HCT116 (cell line): ENCODE measurements around the gene WDR55. TPM values are rescaled to one million over a fixed set of nuclear protein-coding genes. Genes with fewer than 3 reads are reported as not detected.

Experiments
- ATAC-seq: fragments of 200-7000 bp; cut with Tn5 transposase; 2 replicates; pipeline ENCODE4 v1.9.1; 2020; ENCODE audit warnings: mild to moderate bottlenecking, moderate library complexity
- BruUV-seq: library from RNA; stranded (reverse); fragments of 400-500 nt; replicated peaks from 2 replicates; lab custom pipeline; 2021; lab: Mats Ljungman, UMichigan
- CTCF ChIA-PET: fragments of 300-600 bp; sonication (Branson Sonifier 250); formaldehyde crosslinking; loops from one replicate; lab custom pipeline; 2021; ENCODE audit warnings: antibody characterized with exemption; lab: Charles Lee
- POLR2A ChIA-PET: fragments of 300-600, 350-600 bp; sonication (Branson Sonifier 250); formaldehyde crosslinking; loops from one replicate; lab custom pipeline; 2021; ENCODE audit warnings: antibody characterized with exemption; lab: Charles Lee
- RAD21 ChIA-PET, 2 experiments: fragments of 300-600 bp; sonication (Branson Sonifier 250); formaldehyde crosslinking; loops; one replicate each; lab custom pipeline; 2023; ENCODE audit warnings: low total read pairs in 2 of 2; ENCODE audit not compliant: uncharacterized antibody in 2 of 2, unreplicated experiment in 2 of 2, low non-redundant PET in 1 of 2; lab: Charles Lee
- DNase-seq: peaks from one replicate; pipeline ENCODE4 v3.0.0-alpha.2; 2010; ENCODE audit warnings: low read depth, low spot score
- H2AFZ ChIP-seq: fragments of 200-600 bp; shearing (Covaris generic), sonication (generic); 2 replicates; pipeline ENCODE4 v1.6.1; 2017; ENCODE audit warnings: low read depth, mixed run types, mixed read lengths, antibody characterized with exemption, low read length; ENCODE audit not compliant: poor library complexity, severe bottlenecking
- H3K27ac ChIP-seq: 2 replicates; pipeline ENCODE4 v1.5.1; 2012; ENCODE audit warnings: low read depth, low read length
- H3K27me3 ChIP-seq: fragments of 200-600 bp; sonication (generic); 2 replicates; pipeline ENCODE4 v1.6.1; 2016; ENCODE audit warnings: mixed run types, low read length, mixed read lengths; ENCODE audit not compliant: insufficient read depth
- H3K36me3 ChIP-seq, 2 experiments: fragments of 200-500 bp in 1 of 2; fragments of 200-600 bp in 1 of 2; sonication (Bioruptor generic) in 1 of 2; sonication (generic) in 1 of 2; 2 replicates each; pipeline versions ENCODE4 v1.5.1 to v1.6.1; 2014 to 2016; ENCODE audit warnings: low read length in 2 of 2, inconsistent platforms in 1 of 2, mixed read lengths in 1 of 2, mixed run types in 1 of 2; ENCODE audit not compliant: insufficient read depth in 2 of 2, control insufficient read depth in 1 of 2
- H3K4me1 ChIP-seq, 2 experiments: fragments of 200-600 bp in 1 of 2; sonication (generic) in 1 of 2; 2 replicates each; pipeline versions ENCODE4 v1.5.1 to v1.6.1; 2012 to 2017; ENCODE audit warnings: low read length in 2 of 2, inconsistent platforms in 1 of 2, mild to moderate bottlenecking in 1 of 2, mixed read lengths in 1 of 2, mixed run types in 1 of 2, moderate library complexity in 1 of 2; ENCODE audit not compliant: insufficient read depth in 2 of 2, control insufficient read depth in 1 of 2
- H3K4me2 ChIP-seq: fragments of 200-600 bp; sonication (generic); 2 replicates; pipeline ENCODE4 v1.6.1; 2017; ENCODE audit warnings: mixed run types, low read length, mixed read lengths
- H3K4me3 ChIP-seq, 2 experiments: fragments of 200-600 bp in 1 of 2; sonication (generic) in 1 of 2; replicated peaks in 1 of 2; 2 replicates each; pipeline ENCODE4 v1.5.1; 2011 to 2016; ENCODE audit warnings: low read length in 2 of 2, control low read depth in 1 of 2, low read depth in 1 of 2, mild to moderate bottlenecking in 1 of 2, mixed read lengths in 1 of 2, mixed run types in 1 of 2
- H3K79me2 ChIP-seq: fragments of 200-600 bp; sonication (generic); 2 replicates; pipeline ENCODE4 v1.6.1; 2017; ENCODE audit warnings: mild to moderate bottlenecking, mixed run types, low read length, moderate library complexity, mixed read lengths; ENCODE audit not compliant: insufficient read depth
- H3K9ac ChIP-seq: fragments of 200-600 bp; sonication (generic); 2 replicates; pipeline ENCODE4 v1.6.1; 2016; ENCODE audit warnings: low read length, mixed read lengths
- H3K9me2 ChIP-seq: fragments of 200-600 bp; sonication (generic), shearing (Covaris generic); 2 replicates; pipeline ENCODE4 v1.6.1; 2017; ENCODE audit warnings: mixed run types, mild to moderate bottlenecking, moderate library complexity; ENCODE audit not compliant: insufficient read depth
- H3K9me3 ChIP-seq, 2 experiments: fragments of 200-500 bp in 1 of 2; fragments of 200-600 bp in 1 of 2; sonication (Bioruptor generic) in 1 of 2; sonication (generic) in 1 of 2; 2 replicates each; pipeline ENCODE4 v1.6.1; 2014 to 2017; ENCODE audit warnings: low read length in 2 of 2, mixed read lengths in 2 of 2, inconsistent platforms in 1 of 2, low read depth in 1 of 2, mild to moderate bottlenecking in 1 of 2, mixed run types in 1 of 2, moderate library complexity in 1 of 2; ENCODE audit not compliant: control insufficient read depth in 1 of 2, insufficient read depth in 1 of 2
- H4K20me1 ChIP-seq: fragments of 200-600 bp; sonication (generic), shearing (Covaris generic); 2 replicates; pipeline ENCODE4 v1.6.1; 2017; ENCODE audit warnings: mixed run types, mild to moderate bottlenecking, moderate library complexity; ENCODE audit not compliant: insufficient read depth
- CBX3 ChIP-seq: IDR thresholded peaks from 2 replicates; pipeline ENCODE4 v1.6.1; 2012; ENCODE audit warnings: low read depth
- CEBPB ChIP-seq: IDR thresholded peaks from 2 replicates; pipeline ENCODE4 v1.6.1; 2012; ENCODE audit warnings: low read depth
- EZH2 ChIP-seq: fragments of 200-600 bp; sonication (generic); IDR thresholded peaks from 2 replicates; pipeline ENCODE4 v1.6.1; 2017; ENCODE audit warnings: antibody characterized with exemption, mixed run types
- EZH2phosphoT487 ChIP-seq: fragments of 200-600 bp; IDR thresholded peaks from 2 replicates; pipeline ENCODE4 v1.6.1; 2018; ENCODE audit warnings: antibody characterized with exemption, borderline replicate concordance
- FOSL1 ChIP-seq: IDR thresholded peaks from 2 replicates; pipeline ENCODE4 v1.6.1; 2012; ENCODE audit warnings: low read depth
- MAX ChIP-seq: IDR thresholded peaks from 2 replicates; pipeline ENCODE4 v1.6.1; 2012
- POLR2A ChIP-seq: IDR thresholded peaks from 2 replicates; pipeline ENCODE4 v1.7.0; 2011; ENCODE audit warnings: borderline replicate concordance; ENCODE audit not compliant: insufficient read depth, insufficient read length; ENCODE audit errors: extremely low read depth
- POLR2AphosphoS5 ChIP-seq: IDR thresholded peaks from 2 replicates; pipeline ENCODE4 v1.6.1; 2011; ENCODE audit warnings: mild to moderate bottlenecking, low read depth, low read length, moderate library complexity
- RAD21 ChIP-seq: IDR thresholded peaks from 2 replicates; pipeline ENCODE4 v1.6.1; 2012; ENCODE audit warnings: low read depth, mild to moderate bottlenecking
- SIN3A ChIP-seq: IDR thresholded peaks from 2 replicates; pipeline ENCODE4 v1.6.1; 2012; ENCODE audit warnings: low read depth
- SP1 ChIP-seq: IDR thresholded peaks from 2 replicates; pipeline ENCODE4 v1.6.1; 2012; ENCODE audit warnings: low read depth
- SRF ChIP-seq: IDR thresholded peaks from 2 replicates; pipeline ENCODE4 v1.6.1; 2012; ENCODE audit warnings: low read depth
- TCF7L2 ChIP-seq: IDR thresholded peaks from 2 replicates; pipeline ENCODE4 v1.7.0; 2011; ENCODE audit warnings: borderline replicate concordance, inconsistent platforms; ENCODE audit not compliant: insufficient read depth, insufficient read length; ENCODE audit errors: extremely low read depth
- YY1 ChIP-seq: IDR thresholded peaks from 2 replicates; pipeline ENCODE4 v1.6.1; 2011; ENCODE audit warnings: low read length, low read depth, moderate library complexity, mild to moderate bottlenecking; ENCODE audit not compliant: insufficient replicate concordance; ENCODE audit errors: extremely low read depth
- ZBTB33 ChIP-seq: IDR thresholded peaks from 2 replicates; pipeline ENCODE4 v1.6.1; 2011; ENCODE audit warnings: mild to moderate bottlenecking, low read length, moderate library complexity; ENCODE audit not compliant: insufficient replicate concordance; ENCODE audit errors: extremely low read depth
- ZNF274 ChIP-seq: fragments of 200-500 bp; sonication (Bioruptor generic); IDR thresholded peaks from 2 replicates; pipeline ENCODE4 v1.6.1; 2014; ENCODE audit warnings: mild to moderate bottlenecking, low read depth, low read length, inconsistent platforms
- intact Hi-C: fragments of 100-400 bp; cut with micrococcal nuclease; formaldehyde crosslinking; loops from 2 replicates; pipeline ENCODE4 v1.10.0; 2022
- total RNA-seq: library from RNA; stranded (reverse); gene quantifications from one replicate; pipeline ENCODE4 v1.2.1, GENCODE V29; 2021; ENCODE audit not compliant: unreplicated experiment
- TF ChIP-seq, protein P1 (sequence below), 3 experiments: fragments of 200-600 bp in 1 of 3; sonication (generic) in 1 of 3; IDR thresholded peaks in 2 of 3; conservative IDR thresholded peaks in 1 of 3; 2 replicates each; pipeline ENCODE4 v1.5.1; 2012 to 2017; ENCODE audit warnings: low read depth in 2 of 3, low read length in 2 of 3, antibody characterized with exemption in 1 of 3, borderline replicate concordance in 1 of 3, control low read depth in 1 of 3, mild to moderate bottlenecking in 1 of 3, mixed read lengths in 1 of 3, mixed run types in 1 of 3, moderate library complexity in 1 of 3; ENCODE audit not compliant: insufficient read depth in 1 of 3

WDR55 gene
- total RNA-seq, 1 experiment from 2014 or later = 37.2 TPM

- Histone ChIP-seq H3K9me2 (no peaks in the 10 kb centered on the region), H4K20me1 (no peaks in the 10 kb centered on the region), H3K9ac (no peak overlapping the region), H3K4me1 (peaks cover 7 to 19% of the 10 kb centered on the region in 2 experiments), H3K36me3 (peaks cover 13 to 29% of the 10 kb centered on the region in 2 experiments), H3K4me2 (no peak overlapping the region), H3K27ac (no peak overlapping the region)
- POLR2A ChIA-PET = no interaction called here
- no peak for DNase-seq
- TF ChIP-seq CEBPB (no peak), CBX3 (no peak), EZH2 (no peak)
- TF ChIP-seq, all 23 proteins: peak for 0
- no peaks in the 10 kb centered on the region for H3K9me3 ChIP-seq
- peaks cover 39% of the 10 kb centered on the region for H3K79me2 ChIP-seq
- intact Hi-C loops = loop anchor here (10.0 kb wide), 1 partner anchor 388 kb away; no protein-coding TSS in a partner anchor
- no TSS peak for BruUV-seq
- no peak overlapping the region for H3K4me3 ChIP-seq
- H3K27me3 ChIP-seq = no peaks in the 10 kb centered on the region
- ChIA-PET CTCF (no interaction called here), RAD21 (no interaction called here)
- ATAC-seq = no peak
- no peak overlapping the region for H2AFZ ChIP-seq
These were observed 22.0 kb upstream of the WDR55 start for GRCh38 chr5:140642718-140643117.

GRCh38 chr5:140647042-140647419 is 17.7 kb upstream of the WDR55 start:
- DNase-seq (no peak), ATAC-seq (peak; percentile 24)
- intact Hi-C loops = loop anchor here (1.0 to 10.0 kb wide), 3 partner anchors 17 to 392 kb away; partner anchors contain the start of gene WDR55
- no peaks in the 10 kb centered on the region for H4K20me1 ChIP-seq
- H3K79me2 ChIP-seq = peaks cover 55% of the 10 kb centered on the region
- TF ChIP-seq EZH2phosphoT487 = no peak
- TF ChIP-seq TCF7L2 = no peak
- no peak for TF ChIP-seq CBX3
- no peak for TF ChIP-seq YY1
- no peak for TF ChIP-seq ZNF274
- TF ChIP-seq POLR2A = no peak
- TF ChIP-seq SP1 = no peak
- TF ChIP-seq ZBTB33 = no peak
- TF ChIP-seq SIN3A = no peak
- TF ChIP-seq SRF = no peak
- TF ChIP-seq MAX = no peak
- no peak for TF ChIP-seq RAD21
- TF ChIP-seq, protein P1, sequence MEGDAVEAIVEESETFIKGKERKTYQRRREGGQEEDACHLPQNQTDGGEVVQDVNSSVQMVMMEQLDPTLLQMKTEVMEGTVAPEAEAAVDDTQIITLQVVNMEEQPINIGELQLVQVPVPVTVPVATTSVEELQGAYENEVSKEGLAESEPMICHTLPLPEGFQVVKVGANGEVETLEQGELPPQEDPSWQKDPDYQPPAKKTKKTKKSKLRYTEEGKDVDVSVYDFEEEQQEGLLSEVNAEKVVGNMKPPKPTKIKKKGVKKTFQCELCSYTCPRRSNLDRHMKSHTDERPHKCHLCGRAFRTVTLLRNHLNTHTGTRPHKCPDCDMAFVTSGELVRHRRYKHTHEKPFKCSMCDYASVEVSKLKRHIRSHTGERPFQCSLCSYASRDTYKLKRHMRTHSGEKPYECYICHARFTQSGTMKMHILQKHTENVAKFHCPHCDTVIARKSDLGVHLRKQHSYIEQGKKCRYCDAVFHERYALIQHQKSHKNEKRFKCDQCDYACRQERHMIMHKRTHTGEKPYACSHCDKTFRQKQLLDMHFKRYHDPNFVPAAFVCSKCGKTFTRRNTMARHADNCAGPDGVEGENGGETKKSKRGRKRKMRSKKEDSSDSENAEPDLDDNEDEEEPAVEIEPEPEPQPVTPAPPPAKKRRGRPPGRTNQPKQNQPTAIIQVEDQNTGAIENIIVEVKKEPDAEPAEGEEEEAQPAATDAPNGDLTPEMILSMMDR (IDR thresholded peaks at IDR 0.05 in 2 of 3, conservative IDR thresholded peaks at IDR 0.05 in 1 of 3; ENCODE audit: borderline replicate concordance in 1 of 3, insufficient read depth in 1 of 3, low read depth in 2 of 3, low read length in 2 of 3) = no peak
- no peak for TF ChIP-seq POLR2AphosphoS5
- TF ChIP-seq CEBPB = no peak
- no peak for TF ChIP-seq FOSL1
- peak overlapping the region; percentile 84 to 86 for H3K4me3 ChIP-seq
- H3K27me3 ChIP-seq = no peaks in the 10 kb centered on the region
- CTCF ChIA-PET = interaction anchor here (1.0 to 1.3 kb wide), 4 partner anchors 8 to 300 kb away, joined by 3 to 8 read pairs (median 6); partner anchors contain the start of genes HBEGF and TMCO6
- H3K4me1 ChIP-seq = peaks cover 6 to 11% of the 10 kb centered on the region in 2 experiments
- no peak overlapping the region for H2AFZ ChIP-seq
- RAD21 ChIA-PET = interaction anchor here in 1 of 2 experiments (0.7 kb wide), 1 partner anchor 64 kb away, joined by 4 read pairs; no protein-coding TSS in a partner anchor
- peak overlapping the region; percentile 53 for H3K27ac ChIP-seq
- H3K9me3 ChIP-seq = no peaks in the 10 kb centered on the region
- peak overlapping the region; percentile 86 for H3K9ac ChIP-seq
- BruUV-seq = no TSS peak
- POLR2A ChIA-PET = interaction anchor here (0.5 to 1.4 kb wide), 15 partner anchors 8 to 302 kb away, joined by 3 to 17 read pairs (median 4); partner anchors contain the start of genes HARS1, HARS2, HBEGF and SRA1
- no peaks in the 10 kb centered on the region for H3K9me2 ChIP-seq
- H3K36me3 ChIP-seq = peaks cover 30 to 44% of the 10 kb centered on the region in 2 experiments
- H3K4me2 ChIP-seq = peak overlapping the region; percentile 81
